HEK293T (cell line): ENCODE data around the gene ATP5PF.

Experiments
- CTCF ChIA-PET: fragments of 350-600 bp; formaldehyde crosslinking; extraction: SDS; loops from one replicate; lab custom pipeline; 2021; ENCODE audit warnings: antibody characterized with exemption, inconsistent platforms; lab: Yijun Ruan, JAX
- POLR2A ChIA-PET: fragments of 350-600 bp; formaldehyde crosslinking; extraction: SDS; loops from one replicate; lab custom pipeline; 2020; ENCODE audit warnings: antibody characterized with exemption, inconsistent platforms; lab: Yijun Ruan, JAX
- DNase-seq: peaks from one replicate; pipeline ENCODE4 v3.0.0; 2012; ENCODE audit warnings: mixed read lengths; ENCODE audit errors: extremely low spot score
- ARNT ChIP-seq: fragments of 450-650 bp; IDR thresholded peaks from 2 replicates; pipeline ENCODE4 v1.6.1; 2017; ENCODE audit warnings: mild to moderate bottlenecking
- BHLHE40 ChIP-seq: fragments of 450-650 bp; IDR thresholded peaks from 2 replicates; pipeline ENCODE4 v1.6.1; 2016; ENCODE audit warnings: mild to moderate bottlenecking, moderate library complexity, borderline replicate concordance
- CTBP1 ChIP-seq: fragments of 450-650 bp; IDR thresholded peaks from 2 replicates; pipeline ENCODE4 v1.6.1; 2016; ENCODE audit warnings: borderline replicate concordance
- ELF4 ChIP-seq: fragments of 450-650 bp; IDR thresholded peaks from 2 replicates; pipeline ENCODE4 v1.6.1; 2017; ENCODE audit warnings: antibody characterized with exemption
- FOXA1 ChIP-seq: fragments of 450-650 bp; IDR thresholded peaks from 2 replicates; pipeline ENCODE4 v1.6.1; 2016; ENCODE audit warnings: mild to moderate bottlenecking
- FOXK2 ChIP-seq: fragments of 450-650 bp; IDR thresholded peaks from 2 replicates; pipeline ENCODE4 v1.6.1; 2016; ENCODE audit warnings: mild to moderate bottlenecking
- FOXM1 ChIP-seq: fragments of 450-650 bp; IDR thresholded peaks from 2 replicates; pipeline ENCODE4 v1.6.1; 2017; ENCODE audit warnings: mild to moderate bottlenecking, borderline replicate concordance
- HDGF ChIP-seq: fragments of 450-650 bp; IDR thresholded peaks from 2 replicates; pipeline ENCODE4 v1.6.1; 2017; ENCODE audit warnings: antibody characterized with exemption, borderline replicate concordance
- L3MBTL2 ChIP-seq: fragments of 450-650 bp; conservative IDR thresholded peaks from 2 replicates; pipeline ENCODE4 v1.6.1; 2016; ENCODE audit warnings: mild to moderate bottlenecking
- LEF1 ChIP-seq: fragments of 450-650 bp; IDR thresholded peaks from 2 replicates; pipeline ENCODE4 v1.6.1; 2017; ENCODE audit warnings: mild to moderate bottlenecking, borderline replicate concordance
- NFRKB ChIP-seq: fragments of 450-650 bp; IDR thresholded peaks from 2 replicates; pipeline ENCODE4 v1.6.1; 2016; ENCODE audit warnings: mild to moderate bottlenecking, moderate library complexity
- PKNOX1 ChIP-seq: fragments of 450-650 bp; IDR thresholded peaks from 2 replicates; pipeline ENCODE4 v1.6.1; 2016
- SP1 ChIP-seq: fragments of 450-650 bp; IDR thresholded peaks from 2 replicates; pipeline ENCODE4 v1.6.1; 2017
- SUZ12 ChIP-seq: fragments of 450-650 bp; IDR thresholded peaks from 2 replicates; pipeline ENCODE4 v1.6.1; 2016; ENCODE audit warnings: mild to moderate bottlenecking
- TARDBP ChIP-seq: fragments of 450-650 bp; IDR thresholded peaks from 2 replicates; pipeline ENCODE4 v1.6.1; 2016
- ZNF384 ChIP-seq: fragments of 450-650 bp; IDR thresholded peaks from 2 replicates; pipeline ENCODE4 v1.6.1; 2016

ATP5PF gene

GRCh38 chr21:25689226-25689625, 45.5 kb downstream of the ATP5PF start:
- DNase-seq = no peak
- TF ChIP-seq FOXK2 = no peak
- no peak for TF ChIP-seq FOXA1
- TF ChIP-seq NFRKB = no peak
- no peak for TF ChIP-seq ELF4
- TF ChIP-seq ARNT = no peak
- TF ChIP-seq ZNF384 = no peak
- TF ChIP-seq LEF1 = no peak
- TF ChIP-seq L3MBTL2 = no peak
- no peak for TF ChIP-seq SP1
- no peak for TF ChIP-seq SUZ12
- no peak for TF ChIP-seq TARDBP
- no peak for TF ChIP-seq PKNOX1
- TF ChIP-seq HDGF = no peak
- no peak for TF ChIP-seq FOXM1
- no peak for TF ChIP-seq CTBP1
- no peak for TF ChIP-seq BHLHE40
- CTCF ChIA-PET = no interaction called here
- POLR2A ChIA-PET = no interaction called here

- POLR2A ChIA-PET = no interaction called here
- no peak for TF ChIP-seq ELF4
- no peak for TF ChIP-seq FOXK2
- no peak for TF ChIP-seq ARNT
- TF ChIP-seq CTBP1 = no peak
- no peak for TF ChIP-seq PKNOX1
- no peak for TF ChIP-seq L3MBTL2
- no peak for TF ChIP-seq HDGF
- no peak for DNase-seq
- CTCF ChIA-PET = no interaction called here
Measured at GRCh38 chr21:25688275-25689155, 46.2 kb downstream of the ATP5PF start.

- DNase-seq = no peak
- TF ChIP-seq SP1 = no peak
- POLR2A ChIA-PET = no interaction called here
- CTCF ChIA-PET = no interaction called here
Measured at GRCh38 chr21:25687787-25688186, 46.9 kb downstream of the ATP5PF start.

GRCh38 chr21:25682382-25682781, 52.3 kb downstream of the ATP5PF start:
- ChIA-PET POLR2A (no interaction called here), CTCF (no interaction called here)
- no peak for TF ChIP-seq FOXA1
- no peak for DNase-seq

- no peak for DNase-seq
Measured at GRCh38 chr21:25676451-25676850, 58.3 kb downstream of the ATP5PF start.

More at GRCh38 chr21:25676451-25676850, 58.3 kb downstream of the ATP5PF start:
- POLR2A ChIA-PET = no interaction called here
- CTCF ChIA-PET = no interaction called here
- TF ChIP-seq HDGF = no peak
